GM18526 (cell line): ENCODE data around the gene LIN9.

Experiments
- POLR2A ChIP-seq: IDR thresholded peaks from 3 replicates; pipeline ENCODE4 v1.6.1; 2011; ENCODE audit not compliant: insufficient read length; ENCODE audit errors: extremely low read depth

The LIN9 gene

GRCh38 chr1:226239421-226239820 lies 69.5 kb downstream of the LIN9 start:
- TF ChIP-seq POLR2A, result no peak

- TF ChIP-seq POLR2A, result no peak
Measured at GRCh38 chr1:226236826-226237225, 72.1 kb downstream of the LIN9 start.

GRCh38 chr1:226233806-226234205 lies 75.2 kb downstream of the LIN9 start:
- TF ChIP-seq POLR2A, result no peak

GRCh38 chr1:226233293-226233692 lies 75.7 kb downstream of the LIN9 start:
- TF ChIP-seq POLR2A, result no peak

GRCh38 chr1:226226601-226227000 lies 82.4 kb downstream of the LIN9 start:
- no peak for TF ChIP-seq POLR2A

- no peak for TF ChIP-seq POLR2A
Measured at GRCh38 chr1:226223786-226224244, 85.1 kb downstream of the LIN9 start.

- TF ChIP-seq POLR2A, result no peak
Measured at GRCh38 chr1:226223157-226223785, 85.7 kb downstream of the LIN9 start, which contains the start of gene MIXL1. Gene MIXL1, plus strand, starts transcription at chr1:226223664. Its CDS starts 18 bp downstream, at chr1:226223682.

- TF ChIP-seq POLR2A, result no peak
Measured at GRCh38 chr1:226222686-226223085, 86.3 kb downstream of the LIN9 start.

GRCh38 chr1:226220473-226221189 lies 88.3 kb downstream of the LIN9 start:
- TF ChIP-seq POLR2A, result no peak

- no peak for TF ChIP-seq POLR2A
Measured at GRCh38 chr1:226217273-226217672, 91.7 kb downstream of the LIN9 start.

GRCh38 chr1:226216056-226216455 lies 92.9 kb downstream of the LIN9 start:
- TF ChIP-seq POLR2A, result no peak

GRCh38 chr1:226215239-226215638 lies 93.7 kb downstream of the LIN9 start:
- TF ChIP-seq POLR2A, result no peak

GRCh38 chr1:226212545-226212944 lies 96.4 kb downstream of the LIN9 start:
- no peak for TF ChIP-seq POLR2A

GRCh38 chr1:226211181-226211821 lies 97.7 kb downstream of the LIN9 start:
- TF ChIP-seq POLR2A, result no peak

- TF ChIP-seq POLR2A, result no peak
Measured at GRCh38 chr1:226210571-226211176, 98.3 kb downstream of the LIN9 start.
